ENCODE data around the gene NEB.

NEB gene

GRCh38 chr2:151534001-151534400 is 200.3 kb downstream of the NEB start:
- no peaks in the 10 kb centered on the region for H3K36me3 ChIP-seq (ENCODE audit: insufficient read depth, low read length)
- no peak overlapping the region for H2AFZ ChIP-seq (ENCODE audit: low read length)
- no peaks in the 10 kb centered on the region for H4K20me1 ChIP-seq (ENCODE audit: insufficient read depth, low read length, poor library complexity, severe bottlenecking)
- H3K9ac ChIP-seq (ENCODE audit: low read depth, low read length, poor library complexity, severe bottlenecking) = no peak overlapping the region
- H3K9me2 ChIP-seq (replicated peaks; ENCODE audit: low read depth, low read length) = no peaks in the 10 kb centered on the region
- H3F3A ChIP-seq (ENCODE audit: low read depth) = no peaks in the 10 kb centered on the region
- no peaks in the 10 kb centered on the region for H3K27me3 ChIP-seq (ENCODE audit: insufficient read depth, low read length, poor library complexity, severe bottlenecking)
- no peaks in the 10 kb centered on the region for H3K4me1 ChIP-seq (ENCODE audit: insufficient read depth, low read length, poor library complexity, severe bottlenecking)
- H3K79me2 ChIP-seq (ENCODE audit: insufficient read depth, low read length) = no peaks in the 10 kb centered on the region
- no peak overlapping the region for H3K4me2 ChIP-seq (ENCODE audit: low read depth, low read length, poor library complexity, severe bottlenecking)
- TF ChIP-seq CTCF (conservative IDR thresholded peaks at IDR 0.05; ENCODE audit: low read length) = no peak
- TF ChIP-seq EZH2phosphoT487 (IDR thresholded peaks at IDR 0.05; ENCODE audit: borderline replicate concordance) = no peak
- no peaks in the 10 kb centered on the region for H3K9me3 ChIP-seq (ENCODE audit: insufficient read depth, low read depth, low read length)
- H3K4me3 ChIP-seq (ENCODE audit: low read length, poor library complexity, severe bottlenecking) = no peak overlapping the region

GRCh38 chr2:151533127-151533526 is 201.1 kb downstream of the NEB start:
- H3K4me3 ChIP-seq (ENCODE audit: low read length, poor library complexity, severe bottlenecking) = no peak overlapping the region
- no peak overlapping the region for H3K9ac ChIP-seq (ENCODE audit: low read depth, low read length, poor library complexity, severe bottlenecking)
- no peaks in the 10 kb centered on the region for H3K79me2 ChIP-seq (ENCODE audit: insufficient read depth, low read length)
- H3K9me2 ChIP-seq (replicated peaks; ENCODE audit: low read depth, low read length) = no peaks in the 10 kb centered on the region
- H3K27me3 ChIP-seq (ENCODE audit: insufficient read depth, low read length, poor library complexity, severe bottlenecking) = no peaks in the 10 kb centered on the region
- no peaks in the 10 kb centered on the region for H3K4me1 ChIP-seq (ENCODE audit: insufficient read depth, low read length, poor library complexity, severe bottlenecking)
- no peaks in the 10 kb centered on the region for H3K36me3 ChIP-seq (ENCODE audit: insufficient read depth, low read length)
- no peaks in the 10 kb centered on the region for H3K9me3 ChIP-seq (ENCODE audit: insufficient read depth, low read depth, low read length)
- H3K4me2 ChIP-seq (ENCODE audit: low read depth, low read length, poor library complexity, severe bottlenecking) = no peak overlapping the region
- no peaks in the 10 kb centered on the region for H4K20me1 ChIP-seq (ENCODE audit: insufficient read depth, low read length, poor library complexity, severe bottlenecking)
- no peak overlapping the region for H2AFZ ChIP-seq (ENCODE audit: low read length)
- H3F3A ChIP-seq (ENCODE audit: low read depth) = no peaks in the 10 kb centered on the region
- no peak for TF ChIP-seq CTCF (conservative IDR thresholded peaks at IDR 0.05; ENCODE audit: low read length)
- TF ChIP-seq EZH2phosphoT487 (IDR thresholded peaks at IDR 0.05; ENCODE audit: borderline replicate concordance) = no peak

- Histone ChIP-seq H3K4me2 (ENCODE audit: low read depth, low read length, poor library complexity, severe bottlenecking) (no peak overlapping the region), H3K4me3 (ENCODE audit: low read length, poor library complexity, severe bottlenecking) (no peak overlapping the region), H3K36me3 (ENCODE audit: insufficient read depth, low read length) (no peaks in the 10 kb centered on the region), H3K9ac (ENCODE audit: low read depth, low read length, poor library complexity, severe bottlenecking) (no peak overlapping the region), H3K27me3 (ENCODE audit: insufficient read depth, low read length, poor library complexity, severe bottlenecking) (no peaks in the 10 kb centered on the region), H3K9me3 (ENCODE audit: insufficient read depth, low read depth, low read length) (no peaks in the 10 kb centered on the region), H3F3A (ENCODE audit: low read depth) (no peaks in the 10 kb centered on the region), H3K4me1 (ENCODE audit: insufficient read depth, low read length, poor library complexity, severe bottlenecking) (no peaks in the 10 kb centered on the region), H3K9me2 (replicated peaks; ENCODE audit: low read depth, low read length) (no peaks in the 10 kb centered on the region), H4K20me1 (ENCODE audit: insufficient read depth, low read length, poor library complexity, severe bottlenecking) (no peaks in the 10 kb centered on the region), H2AFZ (ENCODE audit: low read length) (no peak overlapping the region), H3K79me2 (ENCODE audit: insufficient read depth, low read length) (no peaks in the 10 kb centered on the region)
- TF ChIP-seq EZH2phosphoT487 (IDR thresholded peaks at IDR 0.05; ENCODE audit: borderline replicate concordance) (no peak), CTCF (conservative IDR thresholded peaks at IDR 0.05; ENCODE audit: low read length) (no peak)
These were observed 207.6 kb downstream of the NEB start for GRCh38 chr2:151526572-151527090.

All from Loucy (cell line).